SIG-M5 (cell line): Measurements from ENCODE around the gene KLHL24.
"Not testable (repeated sequence)": the region's sequence is repeated elsewhere in the genome, so short reads cannot be mapped to it uniquely, and the experiment has no call there.

ENCODE experiments used
- DNase-seq: peaks from one replicate; lab custom pipeline; 2025; lab: John Stamatoyannopoulos, UW

The KLHL24 gene

DNA sequence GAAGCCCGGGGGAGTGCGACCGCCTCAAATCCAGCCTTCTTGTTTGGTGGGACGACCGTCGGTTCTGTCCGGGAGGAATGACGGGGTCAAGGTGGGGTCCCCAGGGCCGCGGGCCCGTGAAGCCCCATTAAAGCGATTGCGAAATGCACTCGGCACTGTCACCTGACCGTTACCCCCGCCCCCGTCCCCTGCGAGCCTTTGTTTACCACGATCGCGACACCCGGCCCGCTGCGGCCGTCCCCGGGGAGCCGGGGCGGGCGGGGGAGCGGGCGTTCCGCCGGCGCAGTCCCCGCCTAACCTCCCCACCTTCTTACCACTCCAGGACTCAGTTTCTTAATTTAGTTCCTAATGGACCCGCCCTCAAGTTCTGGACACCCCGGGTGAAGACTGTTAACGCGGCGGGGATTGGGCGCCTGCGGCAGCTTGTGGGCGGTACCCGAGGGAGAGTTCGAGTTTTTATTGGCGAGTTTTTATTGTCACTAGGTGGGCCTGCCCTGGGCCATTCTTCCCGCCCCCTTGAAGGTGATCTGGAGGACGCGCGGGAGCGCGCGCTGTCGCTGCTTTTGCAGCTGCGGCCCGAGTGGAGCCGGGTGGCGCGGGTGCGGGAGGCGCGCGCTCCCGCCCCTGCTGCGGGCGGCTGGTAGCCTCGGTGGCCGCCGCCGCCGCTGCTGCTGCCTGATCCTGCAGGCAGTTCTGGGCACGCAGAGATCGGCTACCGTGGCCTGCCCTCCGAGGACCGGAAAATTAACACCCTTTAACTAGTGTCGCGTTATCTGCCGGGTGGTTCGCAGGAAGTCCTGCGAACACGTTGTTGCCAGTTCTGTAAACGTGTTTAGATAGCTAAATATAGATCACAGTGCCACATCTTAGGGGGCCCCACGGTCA, 1.0 kb downstream of the KLHL24 start:
- peak; percentile 94 for DNase-seq

- no peak for DNase-seq
These were observed 1.7 kb downstream of the KLHL24 start for GRCh38 chr3:183637106-183637486.

- DNase-seq: not testable (repeated sequence)
These were observed 2.2 kb downstream of the KLHL24 start for GRCh38 chr3:183637633-183638032.

DNA sequence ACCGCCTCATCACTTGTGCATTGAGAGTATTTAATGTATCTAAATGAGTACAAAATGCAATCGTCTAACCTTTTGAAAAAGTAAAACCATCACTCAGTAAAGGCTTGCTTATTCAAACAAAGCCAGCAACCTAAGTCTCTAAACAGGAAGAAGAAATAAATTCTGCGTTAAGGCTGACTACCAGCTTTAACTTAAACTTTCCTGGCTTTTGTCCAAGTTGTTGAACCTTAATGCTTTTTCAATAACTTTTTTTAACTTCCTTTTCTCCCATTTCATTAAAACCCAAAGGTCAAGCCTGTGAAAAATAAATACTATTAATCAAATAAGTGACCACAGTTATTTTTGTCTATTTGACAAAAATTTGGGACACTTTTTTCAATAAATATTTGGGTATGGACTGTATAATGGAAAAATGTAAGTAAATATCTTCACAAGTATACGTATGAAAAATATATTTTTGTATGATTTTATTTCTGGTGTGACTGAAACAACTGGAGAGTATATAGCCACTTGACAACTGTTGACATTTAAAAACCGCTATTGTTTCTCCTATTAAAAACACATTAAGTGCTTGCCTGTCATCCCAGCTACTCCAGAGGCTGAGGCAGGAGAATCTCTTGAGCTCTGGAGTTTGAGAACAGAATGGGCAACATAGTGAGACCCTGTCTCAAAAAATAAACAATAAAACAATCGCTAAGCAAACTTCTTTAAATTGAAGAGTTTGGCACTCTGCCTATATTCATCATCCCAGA, 2.9 kb downstream of the KLHL24 start:
- DNase-seq: no peak

- DNase-seq: not testable (repeated sequence)
These were observed 5.2 kb downstream of the KLHL24 start for GRCh38 chr3:183640635-183641034.

- no peak for DNase-seq
These were observed 6.5 kb downstream of the KLHL24 start for GRCh38 chr3:183641882-183642281.

GRCh38 chr3:183644244-183644643, 8.8 kb downstream of the KLHL24 start:
- DNase-seq: no peak

- DNase-seq: no peak
These were observed 9.8 kb downstream of the KLHL24 start for GRCh38 chr3:183645254-183645653.

DNA sequence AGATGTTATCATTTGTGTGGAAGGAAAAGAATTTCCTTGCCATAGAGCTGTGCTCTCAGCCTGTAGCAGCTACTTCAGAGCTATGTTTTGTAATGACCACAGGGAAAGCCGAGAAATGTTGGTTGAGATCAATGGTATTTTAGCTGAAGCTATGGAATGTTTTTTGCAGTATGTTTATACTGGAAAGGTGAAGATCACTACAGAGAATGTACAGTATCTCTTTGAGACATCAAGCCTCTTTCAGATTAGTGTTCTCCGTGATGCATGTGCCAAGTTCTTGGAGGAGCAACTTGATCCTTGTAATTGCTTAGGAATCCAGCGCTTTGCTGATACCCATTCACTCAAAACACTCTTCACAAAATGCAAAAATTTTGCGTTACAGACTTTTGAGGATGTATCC, 15.1 kb downstream of the KLHL24 start:
- DNase-seq: no peak

DNA sequence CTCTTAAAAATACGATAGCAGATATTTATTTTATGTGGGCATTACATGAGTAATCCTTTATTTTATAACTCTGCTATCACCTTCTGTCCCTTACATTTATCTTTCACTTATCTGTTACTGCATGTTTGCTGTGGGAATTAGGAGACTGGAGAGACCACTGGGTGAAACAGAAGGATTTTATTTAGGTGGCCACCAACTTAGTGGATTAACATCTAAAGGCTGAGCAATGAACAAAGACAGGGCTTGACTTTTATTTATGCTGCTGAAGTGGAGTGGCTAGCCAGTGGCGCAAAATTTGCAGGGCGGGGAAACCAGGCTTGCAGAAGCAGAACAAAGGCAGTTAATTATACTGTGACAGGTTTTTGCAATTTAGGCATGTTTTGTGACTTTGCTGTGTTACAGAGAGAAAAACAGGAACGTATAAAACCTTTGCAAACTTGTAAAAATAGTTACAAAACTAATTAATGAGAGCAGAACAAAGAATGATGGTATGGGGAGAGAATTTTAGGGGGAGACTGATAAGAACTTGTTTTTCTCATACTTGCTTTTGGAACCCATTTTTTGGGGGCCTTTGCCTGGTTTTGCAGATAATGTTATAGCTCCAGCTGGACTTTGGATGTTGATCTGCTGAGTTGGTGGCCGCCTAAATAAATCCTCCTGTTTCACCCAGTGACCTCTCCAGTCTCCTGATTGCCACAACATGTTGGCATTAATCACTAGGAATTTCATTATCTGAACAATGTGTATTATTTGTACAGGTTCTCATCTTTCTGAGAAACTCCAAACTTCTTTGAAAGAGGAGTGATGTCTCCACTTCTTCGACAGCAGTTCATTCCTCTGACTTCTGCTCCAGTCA, 18.0 kb downstream of the KLHL24 start:
- no peak for DNase-seq

GRCh38 chr3:183654727-183655126, 19.3 kb downstream of the KLHL24 start:
- DNase-seq: no peak

DNA sequence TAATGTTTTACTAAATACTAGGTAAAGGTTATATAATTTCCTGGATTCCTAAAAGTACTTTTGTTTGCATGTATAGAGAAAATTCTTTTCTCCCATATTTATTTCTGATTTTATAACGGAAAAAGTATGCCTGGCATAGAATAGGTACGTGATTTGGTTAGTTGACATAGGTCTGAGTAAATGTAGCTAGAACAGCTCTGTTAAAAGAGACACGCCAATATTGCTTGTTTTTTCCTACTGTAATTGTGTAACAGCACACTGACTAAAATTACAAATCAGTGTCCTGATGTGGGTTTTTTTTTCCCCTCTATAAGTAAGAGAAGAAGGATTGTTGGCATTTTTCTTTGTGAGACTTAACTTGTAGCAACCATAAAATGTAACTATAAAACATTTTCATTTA, 26.7 kb downstream of the KLHL24 start:
- no peak for DNase-seq

- DNase-seq: no peak
These were observed 29.5 kb downstream of the KLHL24 start for GRCh38 chr3:183664913-183665381.

GRCh38 chr3:183680061-183680460, 44.6 kb downstream of the KLHL24 start:
- no peak for DNase-seq

- DNase-seq: no peak
These were observed 52.3 kb downstream of the KLHL24 start for GRCh38 chr3:183687705-183688104.

DNA sequence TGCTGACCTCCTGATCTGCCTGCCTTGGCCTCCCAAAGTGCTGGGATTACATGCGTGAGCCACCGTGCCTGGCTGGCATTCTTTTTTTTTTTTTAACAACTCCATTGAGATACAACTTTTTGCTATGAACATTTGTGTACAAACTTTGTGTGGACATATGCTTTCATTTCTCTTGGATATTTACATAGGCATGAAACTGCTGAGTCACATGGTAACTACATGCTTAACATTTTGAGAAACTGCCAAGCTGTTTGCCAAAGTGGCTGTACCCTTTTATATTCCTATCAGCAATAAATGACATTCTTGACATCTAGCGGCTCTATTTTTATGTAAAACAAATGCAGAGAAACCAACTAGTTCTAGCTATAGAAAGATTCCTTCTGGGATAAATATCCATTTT, 53.5 kb downstream of the KLHL24 start:
- no peak for DNase-seq

- DNase-seq: not testable (repeated sequence)
These were observed 54.2 kb downstream of the KLHL24 start for GRCh38 chr3:183689621-183690020.

DNA sequence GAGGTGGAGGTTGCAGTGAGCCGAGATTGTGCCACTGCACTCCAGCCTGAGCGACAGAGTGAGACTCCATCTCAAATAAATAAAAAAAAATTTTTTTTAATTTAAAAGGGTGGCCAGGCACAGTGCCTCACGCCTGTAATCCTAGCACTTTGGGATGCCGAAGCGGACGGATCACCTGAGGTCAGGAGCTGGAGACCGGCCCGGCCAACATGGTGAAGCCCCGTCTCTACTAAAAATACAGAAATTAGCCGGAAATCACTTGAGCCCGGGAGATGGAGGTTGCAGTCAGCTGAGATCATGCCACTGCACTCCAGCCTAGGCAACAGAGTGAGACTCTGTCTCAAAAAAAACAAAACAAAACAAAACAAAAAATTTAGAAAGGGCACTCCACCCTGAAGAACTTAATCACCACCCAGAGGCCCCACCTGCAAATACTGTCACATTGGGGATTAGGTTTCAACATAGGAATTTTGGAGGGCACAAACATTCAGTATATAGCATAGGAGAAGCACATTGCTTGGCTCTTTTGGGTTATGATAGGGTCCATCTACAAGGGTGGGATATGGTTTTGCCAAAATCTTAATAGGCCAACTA, 55.1 kb downstream of the KLHL24 start:
- no peak for DNase-seq

DNA sequence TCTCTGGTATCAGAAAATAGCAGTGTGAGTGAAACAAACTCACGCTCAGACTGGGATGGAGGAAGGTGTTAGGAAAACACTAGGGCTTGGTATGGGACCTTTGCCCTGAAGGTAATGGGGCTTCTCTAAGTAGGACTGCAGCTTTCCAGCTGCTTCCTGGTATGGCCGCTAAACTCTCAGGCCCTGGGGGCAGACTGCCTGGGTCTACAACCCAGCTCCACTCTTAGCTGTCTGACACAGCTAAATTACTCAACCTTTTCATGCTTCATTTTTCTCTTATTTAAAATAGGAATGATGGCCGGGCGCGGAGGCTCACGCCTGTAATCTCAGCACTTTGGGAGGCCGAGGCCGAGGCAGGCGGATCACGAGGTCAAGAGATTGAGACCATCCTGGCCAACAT, 57.0 kb downstream of the KLHL24 start:
- DNase-seq: no peak

GRCh38 chr3:183695569-183696364, 60.3 kb downstream of the KLHL24 start:
- DNase-seq: no peak

GRCh38 chr3:183697123-183697609, 61.7 kb downstream of the KLHL24 start:
- no peak for DNase-seq
